Measurements from ENCODE around the gene GLT8D1. TPM values are rescaled to one million over a fixed set of nuclear protein-coding genes. Genes with fewer than 3 reads are reported as not detected.

GLT8D1 gene, protein sequence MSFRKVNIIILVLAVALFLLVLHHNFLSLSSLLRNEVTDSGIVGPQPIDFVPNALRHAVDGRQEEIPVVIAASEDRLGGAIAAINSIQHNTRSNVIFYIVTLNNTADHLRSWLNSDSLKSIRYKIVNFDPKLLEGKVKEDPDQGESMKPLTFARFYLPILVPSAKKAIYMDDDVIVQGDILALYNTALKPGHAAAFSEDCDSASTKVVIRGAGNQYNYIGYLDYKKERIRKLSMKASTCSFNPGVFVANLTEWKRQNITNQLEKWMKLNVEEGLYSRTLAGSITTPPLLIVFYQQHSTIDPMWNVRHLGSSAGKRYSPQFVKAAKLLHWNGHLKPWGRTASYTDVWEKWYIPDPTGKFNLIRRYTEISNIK
- total RNA-seq = 56.9 and 76.3 TPM in 2 replicates

GRCh38 chr3:52705688-52706686 is at the start of gene GLT8D1, which contains the start of gene SPCS1:
Gene GLT8D1 (minus strand): TSS chr3:52705791. CDS start chr3:52700460, 5,331 bp downstream.
Gene SPCS1 (plus strand): TSS chr3:52706106. CDS start chr3:52706247, 141 bp downstream.

DNA sequence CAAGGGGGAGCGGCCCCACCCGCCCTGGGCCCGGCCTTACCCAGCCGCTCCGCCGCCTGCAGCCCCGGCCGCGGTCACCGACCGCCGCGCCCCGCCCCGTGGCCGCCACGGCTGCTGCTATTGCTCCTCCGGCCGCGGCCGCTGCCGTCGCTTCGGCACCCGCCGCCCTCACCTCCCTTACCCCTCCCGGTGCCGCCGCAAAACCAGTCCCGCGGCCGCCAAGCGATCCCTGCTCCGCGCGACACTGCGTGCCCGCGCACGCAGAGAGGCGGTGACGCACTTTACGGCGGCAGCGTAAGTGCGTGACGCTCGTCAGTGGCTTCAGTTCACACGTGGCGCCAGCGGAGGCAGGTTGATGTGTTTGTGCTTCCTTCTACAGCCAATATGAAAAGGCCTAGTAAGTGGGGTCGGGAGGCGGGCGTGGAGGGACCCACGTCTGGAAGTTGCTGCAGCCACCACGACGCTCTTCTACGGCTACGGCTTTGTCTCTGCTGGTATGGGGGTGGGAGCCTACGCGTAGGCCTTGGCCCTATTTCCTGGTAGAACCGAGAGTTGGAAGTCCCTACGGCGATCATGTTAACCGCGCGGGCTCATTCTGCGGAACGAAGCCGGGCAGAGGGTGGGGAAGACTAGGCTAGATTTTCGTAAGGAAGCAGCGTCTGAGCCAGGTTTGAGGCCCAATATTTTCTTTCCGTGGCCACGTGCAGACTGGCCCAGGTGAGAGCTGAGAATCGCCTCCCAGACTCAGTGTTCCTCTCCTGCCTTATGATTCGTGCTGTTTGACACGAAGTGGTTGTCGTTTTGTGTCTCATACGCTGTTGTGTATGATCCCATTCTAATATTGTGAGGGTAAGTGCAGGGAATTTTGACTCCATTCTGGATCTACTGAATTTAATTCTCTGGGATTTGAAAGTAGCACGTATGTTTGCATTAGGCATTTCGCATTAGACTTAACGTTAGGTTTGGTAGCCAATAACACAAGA is 19.6 kb downstream of the GLT8D1 start, which contains the start of the genes GNL3 and PBRM1:
Gene GNL3 (plus strand): TSS at position 324 of the 983 bp plus-strand sequence. CDS start 61 bp downstream, at position 385.
Gene PBRM1 (minus strand): TSS at position 205 of the 983 bp plus-strand sequence.

Other genes with a start within 250 kb of the GLT8D1 start
- 0.13 and 0.33 TPM in 2 replicates for gene STAB1, start 210.5 kb downstream of the GLT8D1 start, total RNA-seq
- gene NT5DC2, start 171.9 kb downstream of the GLT8D1 start, total RNA-seq = 162 and 351 TPM in 2 replicates
- 1.3 and 2.0 TPM in 2 replicates for gene UQCC5, start 169.2 kb downstream of the GLT8D1 start, total RNA-seq
- 40.6 and 64.9 TPM in 2 replicates for gene PBRM1, start 19.9 kb downstream of the GLT8D1 start, total RNA-seq
- gene GNL3, start 19.8 kb downstream of the GLT8D1 start, total RNA-seq = 31.2 and 48.9 TPM in 2 replicates
- 144 and 166 TPM in 2 replicates for gene SPCS1, start 315 bp upstream of the GLT8D1 start, total RNA-seq
- 11.3 and 12.4 TPM in 2 replicates for gene NEK4, start 65.1 kb upstream of the GLT8D1 start, total RNA-seq
- not detected in 2 replicates for gene ITIH1, start 71.8 kb upstream of the GLT8D1 start, total RNA-seq
- gene ITIH3, start 89.0 kb upstream of the GLT8D1 start, total RNA-seq = 0.38 TPM in 1 of 2 replicates, not detected in the other
- 0.63 TPM in 1 of 2 replicates, not detected in the other for gene ITIH4, start 124.9 kb upstream of the GLT8D1 start, total RNA-seq
- gene MUSTN1, start 129.2 kb upstream of the GLT8D1 start, total RNA-seq = not detected in 2 replicates
- 13.9 and 15.6 TPM in 2 replicates for gene STIMATE, start 191.8 kb upstream of the GLT8D1 start, total RNA-seq